Measurements from ENCODE around the gene HELQ. TPM values are rescaled to one million over a fixed set of nuclear protein-coding genes. Genes with fewer than 3 reads are reported as not detected.

The HELQ gene
- total and polyA plus RNA-seq, 9 of the 15 experiments (the other 6 are each of a cell fraction or from before 2014, with no cell fraction given) = 3.5 to 15.2 (median 11.9) TPM

DNA sequence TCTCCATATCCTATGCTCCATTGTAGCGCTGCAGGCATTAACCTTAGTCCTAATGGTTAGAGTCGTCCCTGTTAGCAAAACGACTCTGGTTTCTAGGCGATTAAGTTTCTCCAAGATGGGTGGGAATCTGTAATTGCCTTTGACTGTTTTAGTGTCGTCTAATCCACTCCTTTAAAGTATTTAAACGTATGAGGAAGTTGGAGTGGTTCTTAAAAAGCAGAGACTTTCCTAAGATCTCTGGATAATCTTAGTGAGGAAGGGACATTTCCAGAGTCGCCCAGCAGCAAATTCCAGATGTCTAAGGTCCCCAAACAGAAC is 520 bp upstream of the HELQ start (continued):
- TF ChIP-seq NR2C1 (IDR thresholded peaks at IDR 0.05) (no peak), NR2C1 (tag; IDR thresholded peaks at IDR 0.05) (no peak), ZNF436 (CRISPR knock-in tag; IDR thresholded peaks at IDR 0.05) (no peak), SMAD3 (CRISPR knock-in tag; conservative IDR thresholded peaks at IDR 0.05) (no peak), PHTF2 (CRISPR knock-in tag; IDR thresholded peaks at IDR 0.05) (no peak), FUS (optimal IDR thresholded peaks at IDR 0.05; ENCODE audit: low read depth, low read length) (no peak), IRF2 (CRISPR knock-in tag; IDR thresholded peaks at IDR 0.05) (no peak), DNMT1 (IDR thresholded peaks at IDR 0.05) (no peak), TAL1 (IDR thresholded peaks at IDR 0.05) (no peak), DACH1 (IDR thresholded peaks at IDR 0.05; ENCODE audit: partially characterized antibody) (no peak), SMARCE1 (IDR thresholded peaks at IDR 0.05) (no peak), DPF2 (IDR thresholded peaks at IDR 0.05) (no peak), KAT7 (CRISPR knock-in tag; IDR thresholded peaks at IDR 0.05; ENCODE audit: borderline replicate concordance) (no peak), ZNF583 (CRISPR knock-in tag; IDR thresholded peaks at IDR 0.05) (no peak)
- TF ChIP-seq, protein P1, sequence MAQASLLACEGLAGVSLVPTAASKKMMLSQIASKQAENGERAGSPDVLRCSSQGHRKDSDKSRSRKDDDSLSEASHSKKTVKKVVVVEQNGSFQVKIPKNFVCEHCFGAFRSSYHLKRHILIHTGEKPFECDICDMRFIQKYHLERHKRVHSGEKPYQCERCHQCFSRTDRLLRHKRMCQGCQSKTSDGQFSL (CRISPR knock-in tag; IDR thresholded peaks at IDR 0.05) = no peak
- TF ChIP-seq, protein P1 (tag; IDR thresholded peaks at IDR 0.05) = no peak
- TF ChIP-seq, protein P2, sequence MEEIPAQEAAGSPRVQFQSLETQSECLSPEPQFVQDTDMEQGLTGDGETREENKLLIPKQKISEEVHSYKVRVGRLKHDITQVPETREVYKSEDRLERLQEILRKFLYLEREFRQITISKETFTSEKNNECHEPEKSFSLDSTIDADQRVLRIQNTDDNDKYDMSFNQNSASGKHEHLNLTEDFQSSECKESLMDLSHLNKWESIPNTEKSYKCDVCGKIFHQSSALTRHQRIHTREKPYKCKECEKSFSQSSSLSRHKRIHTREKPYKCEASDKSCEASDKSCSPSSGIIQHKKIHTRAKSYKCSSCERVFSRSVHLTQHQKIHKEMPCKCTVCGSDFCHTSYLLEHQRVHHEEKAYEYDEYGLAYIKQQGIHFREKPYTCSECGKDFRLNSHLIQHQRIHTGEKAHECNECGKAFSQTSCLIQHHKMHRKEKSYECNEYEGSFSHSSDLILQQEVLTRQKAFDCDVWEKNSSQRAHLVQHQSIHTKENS (CRISPR knock-in tag; IDR thresholded peaks at IDR 0.05) = no peak
- TF ChIP-seq, protein P3, sequence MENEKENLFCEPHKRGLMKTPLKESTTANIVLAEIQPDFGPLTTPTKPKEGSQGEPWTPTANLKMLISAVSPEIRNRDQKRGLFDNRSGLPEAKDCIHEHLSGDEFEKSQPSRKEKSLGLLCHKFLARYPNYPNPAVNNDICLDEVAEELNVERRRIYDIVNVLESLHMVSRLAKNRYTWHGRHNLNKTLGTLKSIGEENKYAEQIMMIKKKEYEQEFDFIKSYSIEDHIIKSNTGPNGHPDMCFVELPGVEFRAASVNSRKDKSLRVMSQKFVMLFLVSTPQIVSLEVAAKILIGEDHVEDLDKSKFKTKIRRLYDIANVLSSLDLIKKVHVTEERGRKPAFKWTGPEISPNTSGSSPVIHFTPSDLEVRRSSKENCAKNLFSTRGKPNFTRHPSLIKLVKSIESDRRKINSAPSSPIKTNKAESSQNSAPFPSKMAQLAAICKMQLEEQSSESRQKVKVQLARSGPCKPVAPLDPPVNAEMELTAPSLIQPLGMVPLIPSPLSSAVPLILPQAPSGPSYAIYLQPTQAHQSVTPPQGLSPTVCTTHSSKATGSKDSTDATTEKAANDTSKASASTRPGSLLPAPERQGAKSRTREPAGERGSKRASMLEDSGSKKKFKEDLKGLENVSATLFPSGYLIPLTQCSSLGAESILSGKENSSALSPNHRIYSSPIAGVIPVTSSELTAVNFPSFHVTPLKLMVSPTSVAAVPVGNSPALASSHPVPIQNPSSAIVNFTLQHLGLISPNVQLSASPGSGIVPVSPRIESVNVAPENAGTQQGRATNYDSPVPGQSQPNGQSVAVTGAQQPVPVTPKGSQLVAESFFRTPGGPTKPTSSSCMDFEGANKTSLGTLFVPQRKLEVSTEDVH (IDR thresholded peaks at IDR 0.05; ENCODE audit: low read depth, partially characterized antibody) = peak; percentile 12
- TF ChIP-seq, protein P4, sequence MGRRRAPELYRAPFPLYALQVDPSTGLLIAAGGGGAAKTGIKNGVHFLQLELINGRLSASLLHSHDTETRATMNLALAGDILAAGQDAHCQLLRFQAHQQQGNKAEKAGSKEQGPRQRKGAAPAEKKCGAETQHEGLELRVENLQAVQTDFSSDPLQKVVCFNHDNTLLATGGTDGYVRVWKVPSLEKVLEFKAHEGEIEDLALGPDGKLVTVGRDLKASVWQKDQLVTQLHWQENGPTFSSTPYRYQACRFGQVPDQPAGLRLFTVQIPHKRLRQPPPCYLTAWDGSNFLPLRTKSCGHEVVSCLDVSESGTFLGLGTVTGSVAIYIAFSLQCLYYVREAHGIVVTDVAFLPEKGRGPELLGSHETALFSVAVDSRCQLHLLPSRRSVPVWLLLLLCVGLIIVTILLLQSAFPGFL (CRISPR knock-in tag; IDR thresholded peaks at IDR 0.05) = no peak
- TF ChIP-seq, protein P5, sequence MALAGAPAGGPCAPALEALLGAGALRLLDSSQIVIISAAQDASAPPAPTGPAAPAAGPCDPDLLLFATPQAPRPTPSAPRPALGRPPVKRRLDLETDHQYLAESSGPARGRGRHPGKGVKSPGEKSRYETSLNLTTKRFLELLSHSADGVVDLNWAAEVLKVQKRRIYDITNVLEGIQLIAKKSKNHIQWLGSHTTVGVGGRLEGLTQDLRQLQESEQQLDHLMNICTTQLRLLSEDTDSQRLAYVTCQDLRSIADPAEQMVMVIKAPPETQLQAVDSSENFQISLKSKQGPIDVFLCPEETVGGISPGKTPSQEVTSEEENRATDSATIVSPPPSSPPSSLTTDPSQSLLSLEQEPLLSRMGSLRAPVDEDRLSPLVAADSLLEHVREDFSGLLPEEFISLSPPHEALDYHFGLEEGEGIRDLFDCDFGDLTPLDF (CRISPR knock-in tag; IDR thresholded peaks at IDR 0.05) = no peak

Measured in K562 (cell line).